Measurements from ENCODE around the gene POLE3. TPM values are rescaled to one million over a fixed set of nuclear protein-coding genes. Genes with fewer than 3 reads are reported as not detected.

The POLE3 gene
- total RNA-seq, 1 donor from 2014 or later: 86.4 TPM

Other genes with a start within 250 kb of the POLE3 start
- 36.9 and 38.6 TPM in 2 replicates for gene FKBP15, start 189.4 kb downstream of the POLE3 start, total RNA-seq
- gene SLC31A1, start 189.1 kb downstream of the POLE3 start, total RNA-seq: 8.8 and 10.0 TPM in 2 replicates
- 32.9 and 36.2 TPM in 2 replicates for gene CDC26, start 135.1 kb downstream of the POLE3 start, total RNA-seq
- gene PRPF4, start 135.0 kb downstream of the POLE3 start, total RNA-seq: 36.8 and 37.2 TPM in 2 replicates
- 0.45 TPM in 1 of 2 replicates, not detected in the other for gene RNF183, start 107.3 kb downstream of the POLE3 start, total RNA-seq
- gene WDR31, start 70.4 kb downstream of the POLE3 start, total RNA-seq: 0.93 and 1.5 TPM in 2 replicates
- 7.4 and 7.6 TPM in 2 replicates for gene BSPRY, start 61.1 kb downstream of the POLE3 start, total RNA-seq
- gene HDHD3, start 33.7 kb downstream of the POLE3 start, total RNA-seq: 17.4 and 19.0 TPM in 2 replicates
- gene ALAD, start 9.4 kb downstream of the POLE3 start, total RNA-seq: 36.6 and 36.8 TPM in 2 replicates
- gene C9orf43, start 72 bp upstream of the POLE3 start, total RNA-seq: 0.45 and 0.73 TPM in 2 replicates
- gene RGS3, start 53.1 kb upstream of the POLE3 start, total RNA-seq: 39.5 and 42.7 TPM in 2 replicates